H1 (cell line): ENCODE data around the gene ZNF660. TPM values are rescaled to one million over a fixed set of nuclear protein-coding genes. Genes with fewer than 3 reads are reported as not detected.

Experiments
- CHD7 ChIP-seq: fragments of 300-600 bp; sonication (generic); IDR thresholded peaks from 2 replicates; pipeline ENCODE4 v1.7.1; 2012; ENCODE audit warnings: low read length, moderate library complexity, mild to moderate bottlenecking, inconsistent platforms; ENCODE audit not compliant: insufficient replicate concordance
- E2F6 ChIP-seq: IDR thresholded peaks from 2 replicates; pipeline ENCODE4 v1.6.1; 2012; ENCODE audit warnings: inconsistent platforms
- GTF2F1 ChIP-seq: IDR thresholded peaks from 2 replicates; pipeline ENCODE4 v1.6.1; 2012; ENCODE audit warnings: low read depth, low read length, improper control_type of control experiment, borderline replicate concordance
- HDAC2 ChIP-seq, 2 experiments: fragments of 300-600 bp in 1 of 2; sonication (generic) in 1 of 2; IDR thresholded peaks; 2 replicates each; pipeline ENCODE4 v1.6.1; 2011 to 2012; ENCODE audit warnings: low read depth in 2 of 2, low read length in 2 of 2, mild to moderate bottlenecking in 2 of 2, moderate library complexity in 2 of 2, borderline replicate concordance in 1 of 2, inconsistent platforms in 1 of 2
- NANOG ChIP-seq: IDR thresholded peaks from 2 replicates; pipeline ENCODE4 v1.6.1; 2011; ENCODE audit warnings: low read length, low read depth, mild to moderate bottlenecking, inconsistent platforms; ENCODE audit not compliant: insufficient read depth, poor library complexity, severe bottlenecking
- PHF8 ChIP-seq: fragments of 200-600 bp; sonication (generic); conservative IDR thresholded peaks from 2 replicates; pipeline ENCODE4 v1.7.1; 2012; ENCODE audit warnings: low read depth, mild to moderate bottlenecking, inconsistent platforms, low read length, moderate library complexity
- SIX5 ChIP-seq: IDR thresholded peaks from 2 replicates; pipeline ENCODE4 v1.6.1; 2011; ENCODE audit warnings: mild to moderate bottlenecking, low read depth, low read length
- SP1 ChIP-seq: IDR thresholded peaks from 2 replicates; pipeline ENCODE4 v1.6.1; 2011; ENCODE audit warnings: low read depth, low read length
- polyA plus RNA-seq, 7 experiments: library from polyadenylated mRNA; depleted of rRNA in 3 of 7; stranded (reverse) in 5 of 7; unstranded in 2 of 7; fragments of >200 nt in 5 of 7; fragments of 200-250 nt in 2 of 7; gene quantifications; 1 replicate in 5 of 7; 2 replicates in 1 of 7; 4 replicates in 1 of 7; pipeline versions ENCODE4 v1.2.1 to v1.2.3, GENCODE V29; 2011 to 2013; ENCODE audit warnings: missing spikeins in 2 of 7, mixed read lengths in 2 of 7
- total RNA-seq: library from RNA; stranded (reverse); fragmentation: NEBNext Ultra II Directional; extraction: Animal tissue kit (Norgen Biotek cat#: 25700); gene quantifications from 2 replicates; pipeline ENCODE4 v1.2.1, GENCODE V29; 2021

The ZNF660 gene
- total and polyA plus RNA-seq, 2 of the 8 experiments (the other 6 are each of a cell fraction or from before 2014, with no cell fraction given), result 3.1 to 13.0 TPM

- TF ChIP-seq CHD7 (no peak), PHF8 (0 out of 2 replicates have a peak, but pooled peaks have one; percentile 30), GTF2F1 (0 out of 2 replicates have a peak, but pooled peaks have one; percentile 58), SP1 (peak; percentile 30; the same call in 1 of the 2 replicates), NANOG (no peak), SIX5 (no peak), HDAC2 (IDR thresholded peaks at IDR 0.05; ENCODE audit: borderline replicate concordance in 1 of 2, low read depth in 2 of 2, low read length in 2 of 2) (0 out of 4 replicates have a peak, but pooled peaks of 1 of the 2 experiments have one; percentile 37), E2F6 (peak; percentile 64; the same call in 1 of the 2 replicates)
Measured at GRCh38 chr3:44624749-44625480, 40.2 kb downstream of the ZNF660 start, which contains the start of gene ZNF197 (continued).
